HG02870 (cell line): ENCODE data around the gene HTT.
A peak's percentile ranks its signal among the peaks of the same experiment; 100 is the strongest.

Source experiments
- ATAC-seq: cut with Tn5 transposase; IDR thresholded peaks from one replicate; pipeline ENCODE4 v1.9.1; 2021; ENCODE audit warnings: mild to moderate bottlenecking, moderate library complexity; ENCODE audit not compliant: unreplicated experiment

The HTT gene

GRCh38 chr4:3197366-3198105, 123.1 kb downstream of the HTT start:
- no peak for ATAC-seq

GRCh38 chr4:3198906-3199305, 124.4 kb downstream of the HTT start:
- no peak for ATAC-seq

- ATAC-seq: no peak
Measured at GRCh38 chr4:3199653-3200422, 125.4 kb downstream of the HTT start.

- ATAC-seq: no peak
Measured at GRCh38 chr4:3200423-3201090, 126.1 kb downstream of the HTT start.

GRCh38 chr4:3201718-3202702, 127.5 kb downstream of the HTT start:
- peak; percentile 53 for ATAC-seq

GRCh38 chr4:3202836-3203820, 128.6 kb downstream of the HTT start:
- no peak for ATAC-seq

GRCh38 chr4:3203971-3204431, 129.5 kb downstream of the HTT start:
- no peak for ATAC-seq

GRCh38 chr4:3205995-3206394, 131.5 kb downstream of the HTT start:
- no peak for ATAC-seq

GRCh38 chr4:3206439-3207100, 132.1 kb downstream of the HTT start:
- ATAC-seq: no peak

- no peak for ATAC-seq
Measured at GRCh38 chr4:3207531-3208037, 133.1 kb downstream of the HTT start.

- ATAC-seq: no peak
Measured at GRCh38 chr4:3208826-3209225, 134.3 kb downstream of the HTT start.

GRCh38 chr4:3209551-3210325, 135.3 kb downstream of the HTT start:
- ATAC-seq: no peak

- ATAC-seq: no peak
Measured at GRCh38 chr4:3210467-3210866, 136.0 kb downstream of the HTT start.

GRCh38 chr4:3211866-3212265, 137.4 kb downstream of the HTT start:
- no peak for ATAC-seq

GRCh38 chr4:3212391-3213105, 138.1 kb downstream of the HTT start:
- no peak for ATAC-seq

- no peak for ATAC-seq
Measured at GRCh38 chr4:3213106-3213425, 138.6 kb downstream of the HTT start.

- ATAC-seq: no peak
Measured at GRCh38 chr4:3213661-3214250, 139.3 kb downstream of the HTT start.
